GM19463 (cell line): Measurements from ENCODE around the gene TLX1.

ENCODE experiments used
- ATAC-seq: cut with Tn5 transposase; IDR thresholded peaks from one replicate; pipeline ENCODE4 v1.9.1; 2021; ENCODE audit warnings: mild to moderate bottlenecking, moderate library complexity; ENCODE audit not compliant: unreplicated experiment

Gene TLX1

GRCh38 chr10:101130984-101131961 lies at the start of gene TLX1:
TSS of gene TLX1 (plus strand) at chr10:101131300. CDS start at chr10:101131542, 242 bp downstream.
- no peak for ATAC-seq

GRCh38 chr10:101085846-101086245 lies 45.3 kb upstream of the TLX1 start:
- ATAC-seq: no peak

- no peak for ATAC-seq
Measured at GRCh38 chr10:101087376-101087775, 43.7 kb upstream of the TLX1 start.

- ATAC-seq: no peak
Measured at GRCh38 chr10:101087965-101088364, 43.1 kb upstream of the TLX1 start.

GRCh38 chr10:101089520-101090299 lies 41.4 kb upstream of the TLX1 start:
- no peak for ATAC-seq

GRCh38 chr10:101090597-101090996 lies 40.5 kb upstream of the TLX1 start:
- ATAC-seq: no peak

- no peak for ATAC-seq
Measured at GRCh38 chr10:101091546-101092290, 39.4 kb upstream of the TLX1 start.

- no peak for ATAC-seq
Measured at GRCh38 chr10:101092881-101093354, 38.2 kb upstream of the TLX1 start.

- ATAC-seq: no peak
Measured at GRCh38 chr10:101094121-101094879, 36.8 kb upstream of the TLX1 start.

- ATAC-seq: no peak
Measured at GRCh38 chr10:101095004-101095403, 36.1 kb upstream of the TLX1 start.

- peak; percentile 79 for ATAC-seq
Measured at GRCh38 chr10:101095550-101096213, 35.4 kb upstream of the TLX1 start.

GRCh38 chr10:101096378-101096777 lies 34.7 kb upstream of the TLX1 start:
- ATAC-seq: no peak

- no peak for ATAC-seq
Measured at GRCh38 chr10:101097881-101098280, 33.2 kb upstream of the TLX1 start.

- ATAC-seq: no peak
Measured at GRCh38 chr10:101099901-101100300, 31.2 kb upstream of the TLX1 start.

GRCh38 chr10:101101372-101101881 lies 29.7 kb upstream of the TLX1 start:
- no peak for ATAC-seq

GRCh38 chr10:101103430-101103829 lies 27.7 kb upstream of the TLX1 start:
- no peak for ATAC-seq

- ATAC-seq: no peak
Measured at GRCh38 chr10:101106351-101106750, 24.7 kb upstream of the TLX1 start.

- ATAC-seq: no peak
Measured at GRCh38 chr10:101107771-101108170, 23.3 kb upstream of the TLX1 start.

- ATAC-seq: no peak
Measured at GRCh38 chr10:101110856-101111523, 20.1 kb upstream of the TLX1 start.
